Hepatocyte (in vitro differentiated cells): ENCODE measurements around the gene COL2A1.

ENCODE experiments used
- EZH2 ChIP-seq: fragments of 200-600 bp; sonication (generic); IDR thresholded peaks from 2 replicates; pipeline ENCODE4 v1.6.1; 2016; ENCODE audit warnings: antibody characterized with exemption, mild to moderate bottlenecking, borderline replicate concordance
- TF ChIP-seq, protein P1 (sequence below): fragments of 200-600 bp; sonication (generic); IDR thresholded peaks from 2 replicates; pipeline ENCODE4 v1.5.1; 2016; ENCODE audit warnings: antibody characterized with exemption, mild to moderate bottlenecking; ENCODE audit not compliant: poor library complexity

DNA sequence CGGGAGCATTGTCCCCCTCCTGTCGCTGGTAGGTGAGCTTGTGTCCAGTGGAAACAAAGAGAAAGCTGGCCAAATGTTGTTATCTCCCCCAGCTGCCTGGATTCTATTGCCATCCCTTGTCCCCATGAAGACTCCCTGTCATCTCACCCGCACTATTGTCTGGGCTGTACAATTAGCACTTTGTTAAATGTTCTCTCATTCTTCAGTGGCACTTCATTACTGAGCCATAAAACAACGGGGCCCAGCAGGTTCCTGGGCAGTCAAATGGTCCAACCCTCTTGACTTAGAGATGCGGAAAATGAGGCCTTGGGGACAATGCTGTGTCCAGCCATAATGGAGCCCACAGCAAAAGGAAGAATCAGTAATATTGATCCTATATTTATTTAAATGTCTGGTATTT is 13.2 kb upstream of the COL2A1 start:
- TF ChIP-seq, protein P1, sequence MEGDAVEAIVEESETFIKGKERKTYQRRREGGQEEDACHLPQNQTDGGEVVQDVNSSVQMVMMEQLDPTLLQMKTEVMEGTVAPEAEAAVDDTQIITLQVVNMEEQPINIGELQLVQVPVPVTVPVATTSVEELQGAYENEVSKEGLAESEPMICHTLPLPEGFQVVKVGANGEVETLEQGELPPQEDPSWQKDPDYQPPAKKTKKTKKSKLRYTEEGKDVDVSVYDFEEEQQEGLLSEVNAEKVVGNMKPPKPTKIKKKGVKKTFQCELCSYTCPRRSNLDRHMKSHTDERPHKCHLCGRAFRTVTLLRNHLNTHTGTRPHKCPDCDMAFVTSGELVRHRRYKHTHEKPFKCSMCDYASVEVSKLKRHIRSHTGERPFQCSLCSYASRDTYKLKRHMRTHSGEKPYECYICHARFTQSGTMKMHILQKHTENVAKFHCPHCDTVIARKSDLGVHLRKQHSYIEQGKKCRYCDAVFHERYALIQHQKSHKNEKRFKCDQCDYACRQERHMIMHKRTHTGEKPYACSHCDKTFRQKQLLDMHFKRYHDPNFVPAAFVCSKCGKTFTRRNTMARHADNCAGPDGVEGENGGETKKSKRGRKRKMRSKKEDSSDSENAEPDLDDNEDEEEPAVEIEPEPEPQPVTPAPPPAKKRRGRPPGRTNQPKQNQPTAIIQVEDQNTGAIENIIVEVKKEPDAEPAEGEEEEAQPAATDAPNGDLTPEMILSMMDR: no peak
- TF ChIP-seq EZH2: no peak
